Measurements from ENCODE around the gene KLHDC8A. TPM values are rescaled to one million over a fixed set of nuclear protein-coding genes. Genes with fewer than 3 reads are reported as not detected.

The KLHDC8A gene
- total RNA-seq, 2 donors from 2014 or later, result not detected

- H3K4me1 ChIP-seq (ENCODE audit: control insufficient read depth in 1 of 2, low read depth in 2 of 2), result peaks cover 0 to under 1% of the 10 kb centered on the region in 2 donors
- DNase-seq (ENCODE audit: low spot score), result no peak
- no peak for TF ChIP-seq CTCF (IDR thresholded peaks at IDR 0.05)
- no peaks in the 10 kb centered on the region for H3K27me3 ChIP-seq (replicated peaks; ENCODE audit: insufficient read depth)
- H3K4me3 ChIP-seq, result no peak overlapping the region
- H3K36me3 ChIP-seq, result no peaks in the 10 kb centered on the region
- no peak overlapping the region for H3K27ac ChIP-seq
- no peak for ATAC-seq (ENCODE audit: insufficient number of reproducible peaks, low FRiP score, low read depth)
- H3K9me3 ChIP-seq, result no peaks in the 10 kb centered on the region
Measured at GRCh38 chr1:205380882-205381281, 24.2 kb upstream of the KLHDC8A start.

- Histone ChIP-seq H3K9me3 (no peaks in the 10 kb centered on the region), H3K27ac (no peak overlapping the region)
- ATAC-seq (ENCODE audit: insufficient number of reproducible peaks, low FRiP score, low read depth), result no peak
Measured at GRCh38 chr1:205379056-205379455, 22.3 kb upstream of the KLHDC8A start.

GRCh38 chr1:205377355-205377754 lies 20.6 kb upstream of the KLHDC8A start:
- Histone ChIP-seq H3K27ac (no peak overlapping the region), H3K4me3 (no peak overlapping the region), H3K9me3 (no peaks in the 10 kb centered on the region), H3K36me3 (no peaks in the 10 kb centered on the region), H3K4me1 (ENCODE audit: control insufficient read depth in 1 of 2, low read depth in 2 of 2) (peaks cover 26 to 36% of the 10 kb centered on the region in 2 donors), H3K27me3 (replicated peaks; ENCODE audit: insufficient read depth) (no peaks in the 10 kb centered on the region)
- ATAC-seq (ENCODE audit: insufficient number of reproducible peaks, low FRiP score, low read depth) (no peak), DNase-seq (ENCODE audit: low spot score) (no peak)
- TF ChIP-seq CTCF (IDR thresholded peaks at IDR 0.05), result no peak

More at GRCh38 chr1:205379056-205379455, 22.3 kb upstream of the KLHDC8A start:
- Histone ChIP-seq H3K36me3 (no peaks in the 10 kb centered on the region), H3K4me3 (no peak overlapping the region), H3K27me3 (replicated peaks; ENCODE audit: insufficient read depth) (no peaks in the 10 kb centered on the region), H3K4me1 (ENCODE audit: control insufficient read depth in 1 of 2, low read depth in 2 of 2) (peaks cover 9 to 19% of the 10 kb centered on the region in 2 donors)
- TF ChIP-seq CTCF (IDR thresholded peaks at IDR 0.05), result no peak
- no peak for DNase-seq (ENCODE audit: low spot score)

GRCh38 chr1:205376739-205377138 lies 20.0 kb upstream of the KLHDC8A start:
- Histone ChIP-seq H3K27me3 (replicated peaks; ENCODE audit: insufficient read depth) (no peaks in the 10 kb centered on the region), H3K36me3 (no peaks in the 10 kb centered on the region), H3K4me3 (no peak overlapping the region), H3K27ac (no peak overlapping the region), H3K4me1 (ENCODE audit: control insufficient read depth in 1 of 2, low read depth in 2 of 2) (peaks cover 32 to 42% of the 10 kb centered on the region in 2 donors), H3K9me3 (no peaks in the 10 kb centered on the region)
- ATAC-seq (ENCODE audit: insufficient number of reproducible peaks, low FRiP score, low read depth) (no peak), DNase-seq (ENCODE audit: low spot score) (no peak)
- TF ChIP-seq CTCF (IDR thresholded peaks at IDR 0.05), result no peak

GRCh38 chr1:205375835-205376545 lies 19.3 kb upstream of the KLHDC8A start:
- Histone ChIP-seq H3K4me3 (no peak overlapping the region), H3K9me3 (no peaks in the 10 kb centered on the region), H3K27me3 (replicated peaks; ENCODE audit: insufficient read depth) (no peaks in the 10 kb centered on the region), H3K36me3 (no peaks in the 10 kb centered on the region), H3K27ac (no peak overlapping the region), H3K4me1 (ENCODE audit: control insufficient read depth in 1 of 2, low read depth in 2 of 2) (peaks cover 32 to 43% of the 10 kb centered on the region in 2 donors)
- ATAC-seq (ENCODE audit: insufficient number of reproducible peaks, low FRiP score, low read depth) (no peak), DNase-seq (ENCODE audit: low spot score) (no peak)
- no peak for TF ChIP-seq CTCF (IDR thresholded peaks at IDR 0.05)
